GM10847 (cell line): ENCODE measurements around the gene PPP1R2B.

Experiments used
- POLR2A ChIP-seq: IDR thresholded peaks from 2 replicates; pipeline ENCODE4 v1.6.1; 2011; ENCODE audit not compliant: insufficient read length; ENCODE audit errors: extremely low read depth

PPP1R2B gene

GRCh38 chr5:156851880-156852279 lies 1.8 kb downstream of the PPP1R2B start:
- TF ChIP-seq POLR2A: no peak

- no peak for TF ChIP-seq POLR2A
Measured at GRCh38 chr5:156865427-156865826, 15.3 kb downstream of the PPP1R2B start.

- TF ChIP-seq POLR2A: no peak
Measured at GRCh38 chr5:156870498-156870839, 20.4 kb downstream of the PPP1R2B start.

- no peak for TF ChIP-seq POLR2A
Measured at GRCh38 chr5:156871212-156871611, 21.1 kb downstream of the PPP1R2B start.

- TF ChIP-seq POLR2A: no peak
Measured at GRCh38 chr5:156879665-156880285, 29.7 kb downstream of the PPP1R2B start.

- TF ChIP-seq POLR2A: no peak
Measured at GRCh38 chr5:156883316-156883875, 33.3 kb downstream of the PPP1R2B start.

- TF ChIP-seq POLR2A: no peak
Measured at GRCh38 chr5:156888520-156888919, 38.4 kb downstream of the PPP1R2B start.

GRCh38 chr5:156892223-156892622 lies 42.1 kb downstream of the PPP1R2B start:
- TF ChIP-seq POLR2A: no peak

- TF ChIP-seq POLR2A: no peak
Measured at GRCh38 chr5:156892864-156893263, 42.8 kb downstream of the PPP1R2B start.

GRCh38 chr5:156893517-156893916 lies 43.4 kb downstream of the PPP1R2B start:
- TF ChIP-seq POLR2A: no peak

GRCh38 chr5:156896546-156896945 lies 46.5 kb downstream of the PPP1R2B start:
- TF ChIP-seq POLR2A: no peak
